CD1c-positive myeloid dendritic cell (primary cell): ENCODE measurements around the gene UFSP1.
"Not testable (repeated sequence)": the region's sequence is repeated elsewhere in the genome, so short reads cannot be mapped to it uniquely, and the experiment has no call there.

Experiments
- DNase-seq: peaks from one replicate; pipeline ENCODE4 v3.0.0-alpha.2; 2016; ENCODE audit errors: extremely low spot score

The UFSP1 gene

GRCh38 chr7:100859856-100860255 lies 29.7 kb downstream of the UFSP1 start:
- no peak for DNase-seq

GRCh38 chr7:100856871-100857282 lies 32.6 kb downstream of the UFSP1 start:
- no peak for DNase-seq

- DNase-seq: no peak
Measured at GRCh38 chr7:100855515-100855914, 34.0 kb downstream of the UFSP1 start.

- DNase-seq: not testable (repeated sequence)
Measured at GRCh38 chr7:100854899-100855298, 34.6 kb downstream of the UFSP1 start.

GRCh38 chr7:100854146-100854895 lies 35.2 kb downstream of the UFSP1 start:
- no peak for DNase-seq

GRCh38 chr7:100852048-100852872 lies 37.3 kb downstream of the UFSP1 start, which contains the start of gene SLC12A9:
Gene SLC12A9 (plus strand): TSS chr7:100852713. CDS start chr7:100854198, 1,485 bp downstream.
- peak; percentile 94 for DNase-seq

GRCh38 chr7:100847360-100847759 lies 42.2 kb downstream of the UFSP1 start:
- no peak for DNase-seq

- DNase-seq: no peak
Measured at GRCh38 chr7:100840470-100841100, 48.9 kb downstream of the UFSP1 start.

- DNase-seq: no peak
Measured at GRCh38 chr7:100839361-100839760, 50.2 kb downstream of the UFSP1 start.
